OCI-LY1 (cell line): ENCODE data around the gene EHD2.

ENCODE experiments used
- EZH2 ChIP-seq: fragments of 200-600 bp; sonication (generic), shearing (Covaris generic); IDR thresholded peaks from 2 replicates; pipeline ENCODE4 v1.8.0; 2017; ENCODE audit warnings: borderline replicate concordance, mixed run types, mild to moderate bottlenecking, antibody characterized with exemption, low read length, moderate library complexity, mixed read lengths
- TF ChIP-seq, protein P1 (sequence below): fragments of 200-600 bp; sonication (generic), shearing (Covaris generic); IDR thresholded peaks from 2 replicates; pipeline ENCODE4 v1.5.1; 2017; ENCODE audit warnings: mild to moderate bottlenecking, antibody characterized with exemption, low read length, moderate library complexity, mixed read lengths

GRCh38 chr19:47758443-47758804 lies 45.2 kb downstream of the EHD2 start:
- TF ChIP-seq, protein P1, sequence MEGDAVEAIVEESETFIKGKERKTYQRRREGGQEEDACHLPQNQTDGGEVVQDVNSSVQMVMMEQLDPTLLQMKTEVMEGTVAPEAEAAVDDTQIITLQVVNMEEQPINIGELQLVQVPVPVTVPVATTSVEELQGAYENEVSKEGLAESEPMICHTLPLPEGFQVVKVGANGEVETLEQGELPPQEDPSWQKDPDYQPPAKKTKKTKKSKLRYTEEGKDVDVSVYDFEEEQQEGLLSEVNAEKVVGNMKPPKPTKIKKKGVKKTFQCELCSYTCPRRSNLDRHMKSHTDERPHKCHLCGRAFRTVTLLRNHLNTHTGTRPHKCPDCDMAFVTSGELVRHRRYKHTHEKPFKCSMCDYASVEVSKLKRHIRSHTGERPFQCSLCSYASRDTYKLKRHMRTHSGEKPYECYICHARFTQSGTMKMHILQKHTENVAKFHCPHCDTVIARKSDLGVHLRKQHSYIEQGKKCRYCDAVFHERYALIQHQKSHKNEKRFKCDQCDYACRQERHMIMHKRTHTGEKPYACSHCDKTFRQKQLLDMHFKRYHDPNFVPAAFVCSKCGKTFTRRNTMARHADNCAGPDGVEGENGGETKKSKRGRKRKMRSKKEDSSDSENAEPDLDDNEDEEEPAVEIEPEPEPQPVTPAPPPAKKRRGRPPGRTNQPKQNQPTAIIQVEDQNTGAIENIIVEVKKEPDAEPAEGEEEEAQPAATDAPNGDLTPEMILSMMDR = no peak
- no peak for TF ChIP-seq EZH2
